Posterior vena cava (tissue), 2 donors: ENCODE data around the gene SLC5A3. TPM values are rescaled to one million over a fixed set of nuclear protein-coding genes. Genes with fewer than 3 reads are reported as not detected.

Experiments used
- total RNA-seq, 2 donors: library from RNA; stranded (reverse); fragmentation: NEBNext Ultra II Directional; extraction: Animal tissue kit (Norgen Biotek cat#: 25700); gene quantifications; one replicate each; pipeline ENCODE4 v1.2.1, GENCODE V29; 2021
- donor health status: DM: yes; HTN: yes; CAD: no.
- donor health status: DM: yes; HTN: yes; CAD: no.

SLC5A3 gene
- total RNA-seq, 2 donors from 2014 or later, result 10.9 to 16.4 TPM

Other genes starting within 250 kb of the SLC5A3 start
- 100 to 1,000 TPM; 138 to 167 TPM for gene ATP5PO, start 157.8 kb upstream of the SLC5A3 start, total RNA-seq
- gene MRPS6, start within 50 bp of the SLC5A3 start, total RNA-seq, result 10 to 100 TPM; 45.8 to 64.0 TPM